Mucosa of gallbladder (tissue), 1 donor: ENCODE data around the gene ZNF346. TPM values are rescaled to one million over a fixed set of nuclear protein-coding genes. Genes with fewer than 3 reads are reported as not detected.

Source experiments
- DNase-seq: peaks from one replicate; pipeline ENCODE4 v3.0.0-alpha.2; 2020; ENCODE audit warnings: low spot score
- total RNA-seq: library from RNA; stranded (reverse); gene quantifications from one replicate; pipeline ENCODE4 v1.2.1, GENCODE V29; 2021
- donor health status: DM: no; HTN: no; CAD: no.

The ZNF346 gene
- total RNA-seq, 1 donor from 2014 or later, result 18.3 TPM

- peak; percentile 74 for DNase-seq
Observed at GRCh38 chr5:177094224-177095087, 72.0 kb downstream of the ZNF346 start.

- DNase-seq, result no peak
Observed at GRCh38 chr5:177095088-177095669, 72.7 kb downstream of the ZNF346 start.

GRCh38 chr5:177096162-177097015 lies 73.9 kb downstream of the ZNF346 start:
- no peak for DNase-seq

GRCh38 chr5:177097016-177097985 lies 74.8 kb downstream of the ZNF346 start:
- DNase-seq, result no peak

GRCh38 chr5:177098120-177098469 lies 75.6 kb downstream of the ZNF346 start:
- no peak for DNase-seq

GRCh38 chr5:177098470-177099141 lies 76.1 kb downstream of the ZNF346 start:
- DNase-seq, result no peak

GRCh38 chr5:177099422-177100093 lies 77.1 kb downstream of the ZNF346 start:
- no peak for DNase-seq

- DNase-seq, result no peak
Observed at GRCh38 chr5:177100714-177101121, 78.2 kb downstream of the ZNF346 start.

- no peak for DNase-seq
Observed at GRCh38 chr5:177103523-177104253, 81.2 kb downstream of the ZNF346 start.

GRCh38 chr5:177105691-177106476 lies 83.4 kb downstream of the ZNF346 start:
- peak; percentile 40 for DNase-seq

- no peak for DNase-seq
Observed at GRCh38 chr5:177107159-177107558, 84.7 kb downstream of the ZNF346 start.

GRCh38 chr5:177109810-177110209 lies 87.3 kb downstream of the ZNF346 start:
- DNase-seq, result no peak

GRCh38 chr5:177111720-177112394 lies 89.4 kb downstream of the ZNF346 start:
- DNase-seq, result peak; percentile 50

- DNase-seq, result no peak
Observed at GRCh38 chr5:177112589-177113220, 90.2 kb downstream of the ZNF346 start.

- peak; percentile 84 for DNase-seq
Observed at GRCh38 chr5:177113566-177114424, 91.3 kb downstream of the ZNF346 start.

- peak; percentile 93 for DNase-seq
Observed at GRCh38 chr5:177116631-177117373, 94.3 kb downstream of the ZNF346 start.
